GM10266 (cell line): ENCODE measurements around the gene KSR2.

ENCODE experiments used
- DNase-seq: peaks from one replicate; pipeline ENCODE4 v3.0.0; 2012; ENCODE audit errors: extremely low spot score
- CTCF ChIP-seq: IDR thresholded peaks from 2 replicates; pipeline ENCODE4 v1.5.1; 2012; ENCODE audit warnings: mild to moderate bottlenecking, low read depth; ENCODE audit not compliant: control insufficient read depth, insufficient read depth; ENCODE audit errors: missing control alignments

KSR2 gene

GRCh38 chr12:117441751-117442150 is 527.0 kb downstream of the KSR2 start:
- DNase-seq: no peak
- TF ChIP-seq CTCF: no peak

- no peak for DNase-seq
- no peak for TF ChIP-seq CTCF
Observed at GRCh38 chr12:117440384-117440783, 528.4 kb downstream of the KSR2 start.

GRCh38 chr12:117439531-117440001 is 529.2 kb downstream of the KSR2 start:
- no peak for DNase-seq
- no peak for TF ChIP-seq CTCF

GRCh38 chr12:117438809-117439208 is 530.0 kb downstream of the KSR2 start:
- no peak for DNase-seq
- TF ChIP-seq CTCF: no peak

- no peak for DNase-seq
- TF ChIP-seq CTCF: no peak
Observed at GRCh38 chr12:117437516-117438255, 531.1 kb downstream of the KSR2 start.

GRCh38 chr12:117433878-117434277 is 534.9 kb downstream of the KSR2 start:
- DNase-seq: no peak
- no peak for TF ChIP-seq CTCF

- TF ChIP-seq CTCF: no peak
- DNase-seq: no peak
Observed at GRCh38 chr12:117430246-117430645, 538.5 kb downstream of the KSR2 start.
